GM12801 (cell line): ENCODE measurements around the gene DCAF11.

Source experiments
- CTCF ChIP-seq: IDR thresholded peaks from one replicate; pipeline ENCODE4 v1.5.1; 2011; ENCODE audit warnings: control low read depth; ENCODE audit not compliant: insufficient read length; ENCODE audit errors: extremely low read depth

The DCAF11 gene

GRCh38 chr14:24094841-24095270, 19.7 kb upstream of the DCAF11 start:
- TF ChIP-seq CTCF: no peak

GRCh38 chr14:24095271-24096068, 19.1 kb upstream of the DCAF11 start:
- TF ChIP-seq CTCF: no peak

GRCh38 chr14:24096545-24097181, 17.9 kb upstream of the DCAF11 start:
- no peak for TF ChIP-seq CTCF

- TF ChIP-seq CTCF: no peak
Measured at GRCh38 chr14:24098229-24098926, 16.2 kb upstream of the DCAF11 start.

GRCh38 chr14:24098927-24099813, 15.4 kb upstream of the DCAF11 start:
- no peak for TF ChIP-seq CTCF

GRCh38 chr14:24100197-24100981, 14.2 kb upstream of the DCAF11 start:
- TF ChIP-seq CTCF: no peak
